GM12874 (cell line): ENCODE data around the gene RETNLB.

Experiments
- TF ChIP-seq, protein P1 (sequence below): IDR thresholded peaks from 2 replicates; pipeline ENCODE4 v1.5.1; 2011; ENCODE audit warnings: low read depth, mild to moderate bottlenecking, control low read depth, low read length, moderate library complexity; ENCODE audit not compliant: insufficient read depth

The RETNLB gene, protein sequence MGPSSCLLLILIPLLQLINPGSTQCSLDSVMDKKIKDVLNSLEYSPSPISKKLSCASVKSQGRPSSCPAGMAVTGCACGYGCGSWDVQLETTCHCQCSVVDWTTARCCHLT

DNA sequence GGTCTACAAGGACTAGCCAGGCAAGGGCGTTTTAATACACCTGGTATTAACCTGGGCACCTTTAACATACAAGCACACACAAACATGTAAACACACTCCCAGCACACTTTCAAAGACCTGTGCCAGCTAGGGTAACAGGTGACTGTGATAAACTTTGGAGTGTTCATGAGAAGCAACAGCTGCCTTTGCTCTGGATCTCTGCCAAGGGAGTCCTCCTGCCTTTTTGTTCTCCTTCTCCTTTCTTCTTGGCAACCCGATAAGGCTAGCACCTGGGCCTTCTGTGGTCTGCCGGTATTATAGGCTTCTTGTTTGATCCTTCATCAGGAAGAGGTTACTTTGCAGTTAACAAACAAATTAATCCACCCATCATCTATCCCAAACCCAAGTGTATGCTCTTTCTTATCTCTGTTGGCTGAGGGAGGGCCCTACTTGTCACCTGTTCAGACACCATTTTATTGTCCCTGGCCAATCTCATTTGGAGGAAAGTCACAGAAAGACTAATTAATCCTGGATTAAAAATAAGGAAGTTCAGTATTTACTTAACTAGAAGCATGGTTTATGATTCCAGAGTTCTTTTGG is at the start of gene RETNLB:
Gene RETNLB (minus strand): TSS at position 7 of the 579 bp plus-strand sequence. CDS start 225 bp downstream, outside the sequence.
- TF ChIP-seq, protein P1, sequence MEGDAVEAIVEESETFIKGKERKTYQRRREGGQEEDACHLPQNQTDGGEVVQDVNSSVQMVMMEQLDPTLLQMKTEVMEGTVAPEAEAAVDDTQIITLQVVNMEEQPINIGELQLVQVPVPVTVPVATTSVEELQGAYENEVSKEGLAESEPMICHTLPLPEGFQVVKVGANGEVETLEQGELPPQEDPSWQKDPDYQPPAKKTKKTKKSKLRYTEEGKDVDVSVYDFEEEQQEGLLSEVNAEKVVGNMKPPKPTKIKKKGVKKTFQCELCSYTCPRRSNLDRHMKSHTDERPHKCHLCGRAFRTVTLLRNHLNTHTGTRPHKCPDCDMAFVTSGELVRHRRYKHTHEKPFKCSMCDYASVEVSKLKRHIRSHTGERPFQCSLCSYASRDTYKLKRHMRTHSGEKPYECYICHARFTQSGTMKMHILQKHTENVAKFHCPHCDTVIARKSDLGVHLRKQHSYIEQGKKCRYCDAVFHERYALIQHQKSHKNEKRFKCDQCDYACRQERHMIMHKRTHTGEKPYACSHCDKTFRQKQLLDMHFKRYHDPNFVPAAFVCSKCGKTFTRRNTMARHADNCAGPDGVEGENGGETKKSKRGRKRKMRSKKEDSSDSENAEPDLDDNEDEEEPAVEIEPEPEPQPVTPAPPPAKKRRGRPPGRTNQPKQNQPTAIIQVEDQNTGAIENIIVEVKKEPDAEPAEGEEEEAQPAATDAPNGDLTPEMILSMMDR = no peak

DNA sequence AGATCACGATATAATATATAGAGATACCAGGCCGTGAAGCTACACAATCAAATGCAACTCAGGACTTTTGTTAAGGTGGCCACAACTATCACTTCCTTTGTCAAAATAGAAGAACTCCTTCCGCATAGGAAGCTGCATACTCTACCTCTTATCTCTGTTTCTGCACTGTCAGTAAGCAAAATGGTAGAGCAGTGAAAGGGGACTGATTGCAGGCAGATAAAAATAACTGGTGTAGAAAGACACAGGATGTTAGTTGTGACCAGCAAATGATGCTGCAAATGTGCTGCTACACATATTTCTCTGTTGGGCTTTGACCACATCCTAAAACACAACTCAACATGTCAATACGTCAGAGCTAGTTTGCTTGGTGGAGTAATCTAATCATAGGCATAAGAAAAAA is 49.1 kb upstream of the RETNLB start:
- TF ChIP-seq, protein P1 = no peak

DNA sequence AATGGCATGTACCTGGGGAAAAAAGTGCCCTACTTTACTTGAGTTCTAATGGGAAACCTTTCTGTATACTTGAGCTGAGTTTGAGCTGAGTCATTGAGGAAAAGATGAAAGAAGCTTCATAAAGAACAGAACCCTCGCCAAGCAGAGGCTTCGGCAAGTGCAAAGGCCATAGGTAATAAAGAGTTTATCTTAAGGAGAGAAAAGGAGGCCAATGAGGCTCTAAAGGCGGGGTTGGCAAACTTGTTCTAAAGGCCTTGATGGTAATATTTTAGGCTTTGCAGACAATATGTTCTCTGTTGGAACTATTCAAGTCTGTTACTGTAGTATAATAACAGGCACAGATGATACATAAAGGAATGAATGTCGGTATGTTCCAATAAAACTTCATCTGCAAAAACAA is 47.8 kb upstream of the RETNLB start:
- TF ChIP-seq, protein P1 = no peak

DNA sequence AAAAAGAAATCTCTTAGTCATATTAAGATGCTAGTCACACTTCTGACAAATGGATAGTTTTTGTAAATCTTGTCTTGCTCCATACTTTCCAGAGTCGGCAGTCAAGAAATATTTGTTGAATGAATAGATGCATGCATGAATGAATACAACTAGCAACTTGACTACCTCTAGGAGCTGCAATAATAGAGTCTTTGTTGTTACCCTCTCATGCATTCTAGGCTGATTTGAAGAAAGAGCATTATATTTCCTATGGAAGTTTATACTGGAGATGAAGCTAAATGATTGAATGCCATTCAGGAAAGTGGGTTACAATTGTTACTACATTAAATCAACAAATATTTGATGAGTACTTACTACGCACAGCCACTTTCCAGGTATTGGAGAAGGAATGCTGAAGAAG is 47.2 kb upstream of the RETNLB start:
- TF ChIP-seq, protein P1 = no peak

DNA sequence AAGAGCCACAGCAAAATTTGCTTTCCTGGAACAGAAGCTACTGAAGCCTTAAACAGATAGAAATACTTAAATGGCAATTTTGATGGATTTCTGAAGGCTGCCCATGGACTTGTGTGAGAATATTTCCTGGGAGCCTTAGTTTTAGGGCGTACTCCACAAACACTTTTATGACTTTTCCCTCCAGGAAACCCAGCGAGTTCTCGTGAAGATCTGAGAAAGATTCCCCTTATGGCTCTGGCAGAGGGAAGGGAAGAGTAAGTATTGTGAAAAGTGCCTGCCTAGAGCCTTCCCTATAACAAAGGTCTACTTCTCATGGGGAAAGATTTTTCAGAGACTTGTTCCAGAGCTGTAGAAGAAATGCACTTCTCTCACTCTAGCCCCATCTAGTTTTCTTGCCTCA is 34.3 kb upstream of the RETNLB start:
- TF ChIP-seq, protein P1 = no peak

DNA sequence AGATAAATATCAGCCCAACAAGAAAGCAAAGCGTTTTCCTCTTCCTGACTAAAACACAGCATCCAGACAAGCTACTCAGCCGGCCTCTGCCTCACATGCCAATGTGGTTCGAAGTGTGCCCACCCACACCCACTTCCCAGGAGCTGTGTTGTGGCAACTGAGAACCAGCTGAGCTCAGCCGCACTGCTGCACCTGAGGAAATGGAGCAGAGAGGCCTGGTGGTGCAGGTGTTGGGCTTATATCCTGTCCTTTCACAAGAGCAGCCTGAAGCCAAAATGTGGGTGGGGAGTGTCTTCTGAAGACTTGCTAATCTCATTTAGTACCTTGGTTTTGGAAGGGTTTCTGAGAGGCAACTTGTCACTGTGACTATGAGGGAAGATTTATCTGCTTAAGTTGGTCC is 23.0 kb upstream of the RETNLB start:
- TF ChIP-seq, protein P1 = no peak

DNA sequence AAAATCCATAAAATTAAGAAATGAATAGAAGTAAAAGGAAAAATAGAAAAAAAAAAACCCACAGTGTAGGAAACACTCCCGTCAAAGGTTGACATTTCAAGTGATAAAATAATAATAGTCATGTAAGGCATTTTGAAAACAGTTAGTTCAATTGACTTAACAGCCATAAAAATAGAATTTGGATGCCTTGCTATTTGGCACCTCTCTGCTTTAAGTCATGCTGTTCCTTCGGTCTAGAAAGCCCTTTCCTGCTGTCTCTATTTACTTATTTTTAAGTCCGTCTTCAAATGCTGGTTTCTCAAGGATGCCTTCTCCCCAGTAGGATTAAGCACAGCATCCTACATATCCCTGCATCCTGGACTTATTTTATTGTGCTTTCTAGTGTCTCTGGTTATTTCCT is 22.3 kb upstream of the RETNLB start:
- TF ChIP-seq, protein P1 = no peak
